Fibroblast of lung (primary cell): ENCODE measurements around the gene SULT4A1. TPM values are rescaled to one million over a fixed set of nuclear protein-coding genes. Genes with fewer than 3 reads are reported as not detected.
A peak's percentile ranks its signal among the peaks of the same experiment; 100 is the strongest.

Experiments used
- DNase-seq, 2 donors: peaks; one replicate each; pipeline versions ENCODE4 v3.0.0 to v3.0.0-alpha.2; 2010; ENCODE audit warnings: low read depth in 2 of 2
- H2AFZ ChIP-seq: 2 replicates; pipeline ENCODE4 v1.5.1; 2012; ENCODE audit warnings: low read length, control low read depth, inconsistent platforms
- H3K27ac ChIP-seq: 2 replicates; pipeline ENCODE4 v1.5.1; 2011; ENCODE audit warnings: low read length, control low read depth; ENCODE audit not compliant: insufficient read depth
- H3K27me3 ChIP-seq: 2 replicates; pipeline ENCODE4 v1.5.1; 2011; ENCODE audit warnings: mild to moderate bottlenecking, low read length; ENCODE audit not compliant: control insufficient read depth, insufficient read depth
- H3K36me3 ChIP-seq: 2 replicates; pipeline ENCODE4 v1.5.1; 2011; ENCODE audit warnings: low read length; ENCODE audit not compliant: control insufficient read depth, insufficient read depth
- H3K4me1 ChIP-seq: 2 replicates; pipeline ENCODE4 v1.5.1; 2011; ENCODE audit warnings: low read length; ENCODE audit not compliant: control insufficient read depth, insufficient read depth; ENCODE audit errors: extremely low read depth
- H3K4me2 ChIP-seq: 2 replicates; pipeline ENCODE4 v1.5.1; 2011; ENCODE audit warnings: low read length, control low read depth; ENCODE audit not compliant: insufficient read depth; ENCODE audit errors: extremely low read depth
- H3K4me3 ChIP-seq, 4 experiments: fragments of 200-600 bp in 1 of 4; sonication (generic) in 1 of 4; replicated peaks in 1 of 4; 2 replicates each; pipeline ENCODE4 v1.5.1; 2011 to 2016; ENCODE audit warnings: low read length in 4 of 4, low read depth in 3 of 4, mild to moderate bottlenecking in 3 of 4, control low read depth in 2 of 4, inconsistent platforms in 1 of 4, mixed read lengths in 1 of 4; ENCODE audit not compliant: insufficient read depth in 1 of 4; ENCODE audit errors: control extremely low read depth in 1 of 4
- H3K79me2 ChIP-seq: 2 replicates; pipeline ENCODE4 v1.5.1; 2012; ENCODE audit warnings: mild to moderate bottlenecking, low read length, inconsistent platforms; ENCODE audit not compliant: control insufficient read depth, insufficient read depth
- H3K9ac ChIP-seq: 2 replicates; pipeline ENCODE4 v1.5.1; 2011; ENCODE audit warnings: mild to moderate bottlenecking, low read length, control low read depth; ENCODE audit not compliant: insufficient read depth
- H3K9me3 ChIP-seq: 2 replicates; pipeline ENCODE4 v1.5.1; 2012; ENCODE audit warnings: low read depth, low read length; ENCODE audit not compliant: control insufficient read depth, insufficient read depth
- H4K20me1 ChIP-seq: 2 replicates; pipeline ENCODE4 v1.5.1; 2011; ENCODE audit warnings: low read length; ENCODE audit not compliant: control insufficient read depth, insufficient read depth; ENCODE audit errors: extremely low read depth
- CTCF ChIP-seq, 2 donors: IDR thresholded peaks in 1 of 2; conservative IDR thresholded peaks in 1 of 2; 1 replicate in 1 of 2; 2 replicates in 1 of 2; pipeline ENCODE4 v1.5.1; 2011 to 2012; ENCODE audit warnings: low read length in 2 of 2, control low read depth in 1 of 2, inconsistent platforms in 1 of 2, low read depth in 1 of 2, mild to moderate bottlenecking in 1 of 2
- EZH2 ChIP-seq: IDR thresholded peaks from 2 replicates; pipeline ENCODE4 v1.5.1; 2012; ENCODE audit warnings: low read length, control low read depth, mild to moderate bottlenecking; ENCODE audit errors: missing control alignments
- polyA plus RNA-seq, 2 donors: library from polyadenylated mRNA; depleted of rRNA in 1 of 2; stranded (reverse) in 1 of 2; unstranded in 1 of 2; fragments of >200 nt; gene quantifications; 2 replicates each; pipeline ENCODE4 v1.2.1, GENCODE V29; 2011 to 2012; ENCODE audit warnings: missing spikeins in 1 of 2
- total RNA-seq: library from RNA; depleted of rRNA; stranded (reverse); fragments of >200 nt; gene quantifications from 2 replicates; pipeline ENCODE4 v1.2.1, GENCODE V29; 2014

Gene SULT4A1
- total and polyA plus RNA-seq, 2 donors (not counting 1 experiment from before 2014, with no cell fraction given) = 0.16 to 0.50 TPM

GRCh38 chr22:43848366-43849171, 13.7 kb downstream of the SULT4A1 start:
- H3K4me3 ChIP-seq = no peak overlapping the region
- no peaks in the 10 kb centered on the region for H3K4me1 ChIP-seq
- no peak overlapping the region for H2AFZ ChIP-seq
- peaks cover 19% of the 10 kb centered on the region for H3K27me3 ChIP-seq
- no peaks in the 10 kb centered on the region for H4K20me1 ChIP-seq
- no peak overlapping the region for H3K4me2 ChIP-seq
- H3K79me2 ChIP-seq = no peaks in the 10 kb centered on the region
- H3K9me3 ChIP-seq = no peaks in the 10 kb centered on the region
- DNase-seq = peak; percentile 30 to 71
- H3K27ac ChIP-seq = no peak overlapping the region
- no peaks in the 10 kb centered on the region for H3K36me3 ChIP-seq
- no peak overlapping the region for H3K9ac ChIP-seq
- TF ChIP-seq EZH2 (no peak), CTCF (conservative IDR thresholded peaks at IDR 0.05 in 1 of 2, IDR thresholded peaks at IDR 0.05 in 1 of 2; ENCODE audit: low read depth in 1 of 2, low read length in 2 of 2) (peak; percentile 39 to 73)

- Histone ChIP-seq H3K9me3 (no peaks in the 10 kb centered on the region), H3K27me3 (peaks cover 19% of the 10 kb centered on the region), H2AFZ (no peak overlapping the region), H3K4me1 (no peaks in the 10 kb centered on the region), H3K4me2 (no peak overlapping the region), H3K4me3 (no peak overlapping the region), H3K36me3 (no peaks in the 10 kb centered on the region), H3K27ac (no peak overlapping the region), H3K79me2 (no peaks in the 10 kb centered on the region), H4K20me1 (no peaks in the 10 kb centered on the region), H3K9ac (no peak overlapping the region)
- TF ChIP-seq EZH2 (no peak), CTCF (conservative IDR thresholded peaks at IDR 0.05 in 1 of 2, IDR thresholded peaks at IDR 0.05 in 1 of 2; ENCODE audit: low read depth in 1 of 2, low read length in 2 of 2) (no peak)
- no peak for DNase-seq
These were observed 14.7 kb downstream of the SULT4A1 start for GRCh38 chr22:43847376-43848289.

- Histone ChIP-seq H3K4me3 (no peak overlapping the region), H3K4me1 (no peaks in the 10 kb centered on the region)
These were observed 15.3 kb downstream of the SULT4A1 start for GRCh38 chr22:43846966-43847365.

More at GRCh38 chr22:43846966-43847365, 15.3 kb downstream of the SULT4A1 start:
- H3K36me3 ChIP-seq = no peaks in the 10 kb centered on the region
- no peak for TF ChIP-seq CTCF (conservative IDR thresholded peaks at IDR 0.05 in 1 of 2, IDR thresholded peaks at IDR 0.05 in 1 of 2; ENCODE audit: low read depth in 1 of 2, low read length in 2 of 2)
- TF ChIP-seq EZH2 = no peak
- peaks cover 19% of the 10 kb centered on the region for H3K27me3 ChIP-seq
- H4K20me1 ChIP-seq = no peaks in the 10 kb centered on the region
- H3K4me2 ChIP-seq = no peak overlapping the region
- H2AFZ ChIP-seq = no peak overlapping the region
- H3K79me2 ChIP-seq = no peaks in the 10 kb centered on the region
- H3K9me3 ChIP-seq = no peaks in the 10 kb centered on the region
- DNase-seq = no peak
- no peak overlapping the region for H3K9ac ChIP-seq
- H3K27ac ChIP-seq = no peak overlapping the region
